GM12874 (cell line): Measurements from ENCODE around the gene ARMC6.

ENCODE experiments used
- TF ChIP-seq, protein P1 (sequence below): IDR thresholded peaks from 2 replicates; pipeline ENCODE4 v1.5.1; 2011; ENCODE audit warnings: low read depth, mild to moderate bottlenecking, control low read depth, low read length, moderate library complexity; ENCODE audit not compliant: insufficient read depth

ARMC6 gene

DNA sequence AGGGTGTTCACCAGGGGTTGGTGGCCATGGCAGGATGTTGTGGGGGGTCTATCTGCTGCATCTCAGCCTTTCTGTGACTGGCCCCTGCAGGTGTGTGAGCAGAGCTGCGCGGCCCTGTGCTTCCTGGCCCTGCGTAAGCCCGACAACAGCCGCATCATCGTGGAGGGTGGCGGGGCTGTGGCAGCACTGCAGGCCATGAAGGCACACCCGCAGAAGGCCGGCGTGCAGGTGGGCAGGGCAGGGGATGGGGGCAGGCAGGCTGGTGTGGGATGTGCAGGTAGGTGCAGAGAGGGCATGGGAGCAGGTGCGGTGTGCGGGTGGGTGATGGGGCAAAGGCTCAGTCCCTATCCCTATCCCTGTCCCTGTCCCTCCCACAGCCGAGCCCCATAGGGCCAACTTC lies 22.3 kb downstream of the ARMC6 start:
- TF ChIP-seq, protein P1, sequence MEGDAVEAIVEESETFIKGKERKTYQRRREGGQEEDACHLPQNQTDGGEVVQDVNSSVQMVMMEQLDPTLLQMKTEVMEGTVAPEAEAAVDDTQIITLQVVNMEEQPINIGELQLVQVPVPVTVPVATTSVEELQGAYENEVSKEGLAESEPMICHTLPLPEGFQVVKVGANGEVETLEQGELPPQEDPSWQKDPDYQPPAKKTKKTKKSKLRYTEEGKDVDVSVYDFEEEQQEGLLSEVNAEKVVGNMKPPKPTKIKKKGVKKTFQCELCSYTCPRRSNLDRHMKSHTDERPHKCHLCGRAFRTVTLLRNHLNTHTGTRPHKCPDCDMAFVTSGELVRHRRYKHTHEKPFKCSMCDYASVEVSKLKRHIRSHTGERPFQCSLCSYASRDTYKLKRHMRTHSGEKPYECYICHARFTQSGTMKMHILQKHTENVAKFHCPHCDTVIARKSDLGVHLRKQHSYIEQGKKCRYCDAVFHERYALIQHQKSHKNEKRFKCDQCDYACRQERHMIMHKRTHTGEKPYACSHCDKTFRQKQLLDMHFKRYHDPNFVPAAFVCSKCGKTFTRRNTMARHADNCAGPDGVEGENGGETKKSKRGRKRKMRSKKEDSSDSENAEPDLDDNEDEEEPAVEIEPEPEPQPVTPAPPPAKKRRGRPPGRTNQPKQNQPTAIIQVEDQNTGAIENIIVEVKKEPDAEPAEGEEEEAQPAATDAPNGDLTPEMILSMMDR, result no peak

DNA sequence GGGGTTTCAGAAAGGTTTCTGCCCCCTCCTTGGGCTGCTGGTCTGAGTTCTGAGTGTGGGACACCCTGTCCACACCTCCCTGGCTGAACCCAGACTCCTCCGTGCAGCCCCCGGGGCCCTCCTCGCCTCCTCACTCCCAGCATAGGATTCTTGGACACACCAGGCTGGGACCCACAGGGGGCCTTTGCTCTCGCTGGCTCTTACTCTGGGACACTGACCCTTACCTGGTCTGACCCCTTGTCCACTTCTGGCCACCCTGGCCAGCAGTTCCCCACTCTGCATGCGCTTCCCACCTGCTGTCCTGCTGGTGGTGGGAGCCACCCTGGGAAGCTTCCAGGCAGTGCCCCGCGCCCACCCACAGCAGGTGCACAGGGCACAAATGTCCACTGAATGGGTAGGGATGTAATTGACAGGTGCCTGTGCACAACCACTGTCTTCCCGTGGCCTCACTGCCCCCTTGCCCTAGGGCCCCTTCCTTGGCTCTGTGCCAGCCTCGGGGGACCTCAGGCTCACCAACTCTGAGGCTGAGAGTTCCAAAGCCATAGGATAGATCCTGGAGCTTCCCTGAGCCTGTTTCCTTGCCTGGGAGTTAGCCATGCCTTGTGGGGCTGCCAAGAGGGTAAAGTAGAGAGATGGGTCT lies 23.4 kb downstream of the ARMC6 start:
- TF ChIP-seq, protein P1, result no peak

DNA sequence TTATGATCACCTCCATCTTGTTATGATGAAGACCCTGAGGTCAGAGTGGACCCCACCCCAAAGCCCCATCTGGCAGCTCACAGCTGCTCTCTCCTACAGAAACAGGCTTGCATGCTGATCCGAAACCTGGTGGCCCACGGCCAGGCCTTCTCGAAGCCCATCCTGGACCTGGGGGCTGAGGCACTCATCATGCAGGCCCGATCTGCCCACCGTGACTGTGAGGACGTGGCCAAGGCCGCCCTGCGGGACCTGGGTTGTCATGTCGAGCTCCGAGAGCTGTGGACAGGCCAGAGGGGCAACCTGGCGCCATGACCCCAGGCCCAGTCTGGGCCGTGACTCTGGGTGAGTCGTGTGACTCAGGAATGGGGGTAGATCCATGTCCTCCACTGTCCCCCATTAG lies 23.9 kb downstream of the ARMC6 start:
- TF ChIP-seq, protein P1, result no peak

DNA sequence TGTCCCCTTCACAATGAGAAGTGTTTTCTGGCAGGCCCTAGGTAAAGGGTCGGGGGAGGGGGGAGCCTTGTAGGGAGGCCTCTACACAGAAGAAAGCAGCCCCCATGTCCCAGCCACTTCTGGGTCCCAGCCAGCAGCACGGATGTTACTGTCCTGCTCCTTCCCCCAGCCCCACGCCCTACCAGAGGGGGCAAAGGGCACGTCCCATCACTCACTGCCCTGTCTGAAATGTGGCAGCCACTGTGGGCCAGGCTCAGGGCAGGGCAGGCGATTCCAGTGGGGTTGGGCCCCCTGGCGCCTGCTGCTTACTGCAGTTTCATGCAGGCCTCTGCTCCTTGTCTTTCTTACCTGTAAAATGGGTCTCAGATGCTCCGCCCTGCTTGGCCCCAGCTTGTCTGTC lies 24.3 kb downstream of the ARMC6 start:
- TF ChIP-seq, protein P1, result no peak

DNA sequence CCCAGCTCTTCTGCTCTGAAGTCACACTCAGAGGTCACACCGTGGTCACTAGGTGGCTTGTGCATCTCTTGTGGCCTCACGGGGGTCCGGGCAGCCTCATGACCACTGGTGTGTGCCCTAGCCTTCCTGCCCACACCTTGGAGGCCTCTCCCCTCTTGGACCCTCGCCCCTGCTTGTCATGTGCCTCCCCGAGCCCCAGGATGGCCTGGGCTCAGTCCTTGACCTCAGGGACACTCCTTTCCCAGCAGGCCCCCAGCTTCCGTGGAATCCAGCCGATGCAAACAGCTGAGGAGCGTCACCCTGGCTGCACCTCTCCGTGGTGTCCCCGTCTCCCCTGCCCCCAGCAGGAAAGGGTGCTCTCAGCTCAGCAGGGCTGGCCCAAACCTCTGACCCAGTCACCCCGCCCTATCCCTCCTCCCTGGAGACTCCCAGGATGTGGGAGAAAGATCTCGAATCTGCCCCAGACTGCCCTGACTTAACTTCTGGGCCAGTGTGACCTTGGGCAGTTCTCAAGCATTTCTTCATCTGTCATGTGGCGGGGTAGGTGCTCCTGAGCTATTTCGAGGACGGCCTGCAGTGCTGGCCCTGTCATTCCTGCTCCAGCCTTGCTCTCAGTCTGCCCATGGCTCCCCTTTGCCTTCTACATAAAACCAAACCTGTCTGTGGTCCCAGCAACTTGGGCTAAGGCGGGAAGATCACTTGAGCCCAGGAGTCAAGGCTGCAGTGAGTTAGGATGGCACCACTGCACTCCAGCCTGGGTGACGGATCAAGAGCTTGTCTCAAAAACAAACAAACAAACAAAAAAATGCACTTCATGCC lies 25.8 kb downstream of the ARMC6 start:
- TF ChIP-seq, protein P1, result no peak

DNA sequence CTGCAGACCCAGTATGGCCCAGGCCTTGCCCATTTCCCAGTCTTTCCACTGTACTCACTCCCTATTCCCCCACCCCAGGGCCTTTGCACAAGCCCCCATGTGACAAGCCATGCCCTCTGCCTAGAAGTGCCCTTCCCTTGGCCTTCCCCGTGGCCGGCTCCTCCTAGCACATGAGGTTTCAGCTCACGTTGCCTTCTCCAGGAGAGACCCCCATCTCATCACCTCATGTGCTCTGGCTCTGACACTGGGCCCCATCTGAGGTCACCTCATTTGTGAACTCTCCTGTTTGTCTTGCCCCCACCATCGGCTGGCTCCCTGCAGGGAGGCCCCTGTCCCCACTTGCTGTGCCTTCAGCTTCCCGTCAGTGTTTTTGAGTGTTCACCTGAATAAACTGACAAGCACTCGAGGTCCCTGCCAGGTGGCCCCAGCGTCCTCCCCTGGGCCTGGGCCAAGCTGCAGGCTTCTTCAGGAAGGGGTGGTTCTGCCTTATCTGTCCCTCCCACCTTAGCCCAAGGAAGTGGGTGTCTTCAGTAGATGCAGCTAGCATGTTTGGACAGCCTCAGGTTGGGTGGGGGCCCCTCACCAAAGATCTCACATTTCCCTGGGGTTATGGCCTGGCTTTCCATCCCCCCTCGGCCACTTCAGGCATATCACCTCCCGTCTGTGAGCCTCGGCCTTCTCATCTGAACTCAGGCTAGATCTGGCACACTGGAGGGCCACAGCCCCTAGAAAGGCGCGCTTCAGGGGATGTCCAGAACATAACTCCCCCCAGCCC lies 26.6 kb downstream of the ARMC6 start:
- TF ChIP-seq, protein P1, result no peak

DNA sequence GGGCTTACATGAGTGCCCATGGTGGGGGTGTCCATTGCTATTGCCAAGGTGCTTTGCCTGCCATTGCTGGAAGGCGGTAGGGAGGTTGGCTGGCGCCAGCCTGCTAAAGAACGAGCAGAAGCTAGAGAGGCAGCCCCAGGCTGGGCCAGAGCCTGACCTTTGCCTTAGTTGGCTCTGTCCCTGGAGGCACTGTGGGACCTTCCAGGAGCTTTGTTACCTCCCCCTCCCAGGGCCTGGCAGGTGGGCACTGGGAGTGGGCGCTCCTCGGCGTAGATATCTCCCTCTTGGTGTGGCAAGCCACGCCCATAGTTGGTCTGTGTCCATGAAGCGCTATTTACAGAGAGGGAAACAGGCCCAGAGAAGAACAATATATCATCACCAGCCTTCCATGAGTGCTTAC lies 28.1 kb downstream of the ARMC6 start:
- TF ChIP-seq, protein P1, result no peak
